HUES64 (cell line): Measurements from ENCODE around the gene METTL16.

Experiments used
- H3K27ac ChIP-seq: 2 replicates; pipeline ENCODE4 v1.7.0; 2013; ENCODE audit warnings: low read depth, low read length, inconsistent platforms
- H3K27me3 ChIP-seq: 2 replicates; pipeline ENCODE4 v1.6.1; 2013; ENCODE audit warnings: mild to moderate bottlenecking, low read length; ENCODE audit not compliant: insufficient read depth
- H3K36me3 ChIP-seq: 2 replicates; pipeline ENCODE4 v1.6.1; 2013; ENCODE audit warnings: mild to moderate bottlenecking, low read length; ENCODE audit not compliant: insufficient read depth
- H3K4me1 ChIP-seq: 2 replicates; pipeline ENCODE4 v1.6.1; 2013; ENCODE audit warnings: mild to moderate bottlenecking, low read length, moderate library complexity; ENCODE audit not compliant: insufficient read depth
- H3K4me3 ChIP-seq: 2 replicates; pipeline ENCODE4 v1.5.1; 2013; ENCODE audit warnings: mild to moderate bottlenecking, low read length, moderate library complexity
- H3K9ac ChIP-seq: 2 replicates; pipeline ENCODE4 v1.6.1; 2013; ENCODE audit warnings: mild to moderate bottlenecking, low read depth, low read length
- H3K9me3 ChIP-seq: 2 replicates; pipeline ENCODE4 v1.6.1; 2013; ENCODE audit warnings: low read depth, low read length; ENCODE audit not compliant: insufficient read depth
- WGBS: fragments of 150-250, 120-280 bp; methylation state at CpG from one replicate; pipeline ENCODE4 v1.1.7; 2013; ENCODE audit warnings: missing lambda C conversion rate; 5-methylcytosine and 5-hydroxymethylcytosine counted together

Gene METTL16

DNA sequence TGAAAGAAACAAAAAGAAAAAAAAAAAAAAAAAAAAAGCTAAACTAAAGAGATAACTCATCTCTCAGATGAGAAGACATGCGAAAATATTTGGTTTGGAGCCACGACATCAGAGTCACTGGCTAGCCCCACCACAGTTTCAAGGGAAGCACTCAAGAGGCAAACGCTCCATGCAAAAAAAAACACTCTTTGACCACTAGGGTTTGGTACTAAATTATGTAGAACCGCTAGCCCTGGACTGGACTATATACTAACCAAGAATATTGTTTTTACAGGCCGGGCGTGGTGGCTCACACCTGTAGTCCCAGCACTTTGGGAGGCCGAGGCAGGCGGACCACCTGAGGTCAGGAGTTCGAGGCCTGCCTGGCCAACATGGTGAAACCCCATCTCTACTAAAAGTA, 37.3 kb downstream of the METTL16 start:
- H3K4me1 ChIP-seq: no peaks in the 10 kb centered on the region
- H3K9me3 ChIP-seq: no peaks in the 10 kb centered on the region
- WGBS: 93% methylated on average over 9 of the region's 9 CpGs
- no peak overlapping the region for H3K9ac ChIP-seq
- H3K27me3 ChIP-seq: no peaks in the 10 kb centered on the region
- no peak overlapping the region for H3K27ac ChIP-seq
- peaks cover 88% of the 10 kb centered on the region for H3K36me3 ChIP-seq
- no peak overlapping the region for H3K4me3 ChIP-seq

DNA sequence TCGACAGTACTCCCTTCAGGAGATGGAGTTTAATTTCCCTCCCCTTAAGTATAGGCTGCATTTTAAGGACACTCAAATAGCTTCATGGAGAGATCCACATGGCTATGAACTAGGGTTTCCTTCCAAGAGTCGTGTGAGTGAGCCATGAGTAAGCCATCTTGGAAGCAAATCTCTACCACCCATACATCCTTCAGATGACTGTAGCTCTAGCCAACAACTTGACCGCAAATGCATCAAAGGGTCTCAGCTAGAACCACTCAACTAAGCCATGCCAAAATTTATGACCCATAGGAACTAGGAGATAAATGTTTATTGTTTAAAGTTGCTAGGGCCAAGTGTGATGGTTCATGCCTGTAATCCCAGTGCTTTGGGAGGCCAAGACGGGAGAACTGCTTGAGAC, 43.4 kb downstream of the METTL16 start:
- no peaks in the 10 kb centered on the region for H3K9me3 ChIP-seq
- no peak overlapping the region for H3K4me3 ChIP-seq
- WGBS: over 99% methylated on average over 4 of the region's 4 CpGs
- no peaks in the 10 kb centered on the region for H3K27me3 ChIP-seq
- peaks cover 88% of the 10 kb centered on the region for H3K36me3 ChIP-seq
- H3K9ac ChIP-seq: no peak overlapping the region
- no peak overlapping the region for H3K27ac ChIP-seq
- H3K4me1 ChIP-seq: no peaks in the 10 kb centered on the region

DNA sequence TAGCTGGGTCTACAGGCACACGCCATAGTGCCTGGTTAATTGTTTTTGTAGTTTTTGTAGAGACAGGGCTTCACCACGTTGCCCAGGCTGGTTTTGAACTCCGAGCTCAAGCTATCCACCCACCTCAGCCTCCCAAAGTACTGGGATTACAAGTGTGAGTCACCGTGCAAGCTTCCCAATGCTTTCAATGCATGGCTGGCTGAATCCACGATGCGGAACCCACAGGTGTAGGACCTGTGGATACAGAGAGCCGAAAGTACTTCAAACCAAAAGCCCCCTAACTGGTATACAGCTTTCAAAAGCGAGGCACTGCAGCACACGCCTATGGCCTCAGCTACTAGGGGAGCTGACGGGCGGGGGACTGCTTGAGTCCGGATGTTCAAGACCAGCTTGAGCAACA, 44.8 kb downstream of the METTL16 start:
- H3K4me3 ChIP-seq: no peak overlapping the region
- H3K36me3 ChIP-seq: peaks cover 88% of the 10 kb centered on the region
- no peak overlapping the region for H3K9ac ChIP-seq
- no peak overlapping the region for H3K27ac ChIP-seq
- no peaks in the 10 kb centered on the region for H3K27me3 ChIP-seq
- no peaks in the 10 kb centered on the region for H3K4me1 ChIP-seq
- 97% methylated on average over 12 of the region's 12 CpGs for WGBS
- no peaks in the 10 kb centered on the region for H3K9me3 ChIP-seq

DNA sequence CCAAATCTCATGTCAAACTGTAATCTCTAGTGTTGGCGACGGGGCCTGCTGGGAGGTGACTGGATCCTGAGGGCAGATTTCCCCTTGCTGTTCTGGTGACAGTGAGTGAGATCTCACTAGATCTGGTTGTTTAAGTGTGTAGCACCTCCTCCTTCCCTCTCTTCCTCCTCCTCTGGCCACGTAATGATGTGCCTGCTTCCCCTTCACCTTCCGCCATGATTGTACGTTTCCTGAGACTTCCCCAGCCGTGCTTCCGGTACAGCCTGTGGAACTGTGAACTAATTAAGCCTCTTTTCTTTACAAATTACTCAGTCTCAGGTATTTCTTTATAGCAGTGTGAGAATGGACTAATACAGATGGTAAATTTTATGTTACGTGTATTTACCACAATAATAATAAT, 49.2 kb downstream of the METTL16 start:
- 98% methylated on average over 7 of the region's 8 CpGs for WGBS
- peaks cover 81% of the 10 kb centered on the region for H3K36me3 ChIP-seq
- H3K27ac ChIP-seq: no peak overlapping the region
- H3K9ac ChIP-seq: no peak overlapping the region
- H3K4me3 ChIP-seq: no peak overlapping the region
- H3K9me3 ChIP-seq: no peaks in the 10 kb centered on the region
- no peaks in the 10 kb centered on the region for H3K4me1 ChIP-seq
- H3K27me3 ChIP-seq: no peaks in the 10 kb centered on the region

DNA sequence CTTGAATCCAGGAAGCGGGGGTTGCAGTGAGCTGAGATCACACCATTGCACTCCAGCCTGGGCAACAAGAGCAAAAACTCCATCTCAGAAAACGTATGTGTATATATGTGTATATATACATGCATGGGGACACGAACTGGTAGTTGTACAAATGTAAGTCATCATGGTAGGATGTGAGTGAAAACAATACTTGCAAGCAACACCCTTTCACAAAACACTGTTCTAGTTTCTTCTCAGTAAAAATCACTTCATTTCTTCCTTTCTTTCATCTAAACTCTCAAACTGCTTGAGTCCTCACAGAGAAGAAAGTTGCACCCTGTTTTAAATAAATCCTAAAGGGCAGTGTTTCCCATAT, 51.8 kb downstream of the METTL16 start:
- Histone ChIP-seq H3K4me3 (no peak overlapping the region), H3K36me3 (peaks cover 82% of the 10 kb centered on the region), H3K4me1 (no peaks in the 10 kb centered on the region), H3K9ac (no peak overlapping the region), H3K27me3 (no peaks in the 10 kb centered on the region), H3K9me3 (no peaks in the 10 kb centered on the region), H3K27ac (no peak overlapping the region; the same call in 1 of the 2 replicates)
- WGBS: 91% methylated on average over 2 of the region's 3 CpGs

DNA sequence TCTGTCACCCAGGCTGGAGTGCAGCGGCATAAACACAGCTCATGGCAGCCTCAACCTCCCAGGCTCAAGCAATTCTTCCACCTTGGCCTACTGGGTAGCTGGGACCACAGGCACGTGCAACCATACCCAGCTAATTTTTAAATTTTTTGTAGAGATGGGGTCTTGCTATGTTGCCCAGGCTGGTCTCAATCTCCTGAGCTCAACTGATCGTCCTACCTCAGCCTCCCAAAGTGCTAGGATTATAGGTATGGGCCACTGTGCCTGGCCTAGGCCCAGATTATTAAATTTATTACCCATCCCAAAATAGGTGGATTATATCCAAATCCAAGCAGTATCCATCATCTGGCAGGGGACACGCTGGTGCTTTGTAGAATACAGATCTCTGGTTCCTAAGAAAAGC, 53.8 kb downstream of the METTL16 start:
- Histone ChIP-seq H3K9ac (no peak overlapping the region), H3K27me3 (no peaks in the 10 kb centered on the region), H3K4me3 (no peak overlapping the region), H3K9me3 (no peaks in the 10 kb centered on the region), H3K4me1 (no peaks in the 10 kb centered on the region), H3K36me3 (peaks cover 70% of the 10 kb centered on the region), H3K27ac (no peak overlapping the region)
- 95% methylated on average over 4 of the region's 4 CpGs for WGBS

DNA sequence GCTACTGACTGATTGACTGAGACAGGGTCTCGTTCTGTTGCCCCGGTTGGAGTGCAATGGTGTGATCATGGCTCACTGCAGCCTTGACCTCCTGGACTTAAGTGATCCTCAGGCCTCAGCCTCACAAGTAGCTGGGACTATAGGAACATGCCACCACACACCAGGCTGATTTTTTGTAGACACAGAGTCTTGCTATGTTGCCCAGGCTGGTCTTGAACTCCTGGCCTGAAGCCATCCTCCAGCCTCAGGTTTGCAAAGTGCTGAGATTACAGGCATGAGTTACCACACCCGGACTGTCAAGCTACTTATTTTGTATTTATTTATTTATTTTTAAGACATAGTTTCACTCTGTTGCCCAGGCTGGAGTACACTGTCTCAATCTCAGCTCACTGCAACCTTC, 55.2 kb downstream of the METTL16 start:
- WGBS: 92% methylated on average over 3 of the region's 3 CpGs
- H3K4me1 ChIP-seq: no peaks in the 10 kb centered on the region
- peaks cover 64% of the 10 kb centered on the region for H3K36me3 ChIP-seq
- H3K9me3 ChIP-seq: no peaks in the 10 kb centered on the region
- H3K27me3 ChIP-seq: no peaks in the 10 kb centered on the region
- no peak overlapping the region for H3K27ac ChIP-seq
- no peak overlapping the region for H3K4me3 ChIP-seq
- H3K9ac ChIP-seq: no peak overlapping the region

DNA sequence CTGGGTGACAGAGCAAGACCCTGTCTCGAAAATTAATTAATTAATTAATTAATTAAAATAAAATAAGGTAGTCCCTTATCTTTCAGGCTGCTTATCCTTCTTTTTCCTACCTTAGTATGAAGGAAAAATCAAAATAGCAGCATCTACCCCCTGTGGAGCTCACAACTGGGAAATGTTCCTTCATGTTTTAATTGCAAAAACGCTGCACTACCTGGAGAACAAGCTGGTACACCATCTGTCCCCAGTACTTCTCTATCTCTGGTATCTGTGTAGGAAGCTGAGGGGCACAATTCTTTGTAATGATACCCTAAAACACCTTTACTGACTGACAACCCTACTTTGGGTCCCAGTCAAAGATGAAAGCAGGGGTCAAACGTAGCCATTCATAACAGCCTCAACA, 55.7 kb downstream of the METTL16 start:
- Histone ChIP-seq H3K4me3 (no peak overlapping the region), H3K4me1 (0 out of 2 replicates have a peak, but pooled peaks cover under 1% of the 10 kb centered on the region), H3K27me3 (no peaks in the 10 kb centered on the region), H3K9ac (no peak overlapping the region), H3K36me3 (peaks cover 59% of the 10 kb centered on the region), H3K27ac (no peak overlapping the region), H3K9me3 (no peaks in the 10 kb centered on the region)
- WGBS: 100% methylated on average over 2 of the region's 3 CpGs

DNA sequence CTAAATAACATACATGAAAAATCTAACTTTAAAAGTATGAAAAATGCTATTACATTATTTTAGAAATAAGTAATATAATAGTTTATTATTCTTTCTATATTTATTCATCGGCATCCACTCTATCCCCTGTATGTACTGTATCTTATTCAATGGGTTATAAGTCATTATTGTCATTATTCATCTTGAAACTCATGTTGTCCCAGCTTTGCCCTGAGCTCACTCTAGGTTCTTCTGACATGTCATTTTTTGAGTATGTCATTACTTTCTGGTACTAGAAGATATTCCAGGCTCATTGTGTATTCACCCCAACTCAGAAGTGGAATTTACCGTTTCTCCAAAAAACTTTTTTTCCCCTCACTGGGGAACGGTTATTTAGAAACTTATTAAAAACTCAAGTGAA, 57.8 kb downstream of the METTL16 start:
- H3K36me3 ChIP-seq: peaks cover 62% of the 10 kb centered on the region
- no peaks in the 10 kb centered on the region for H3K9me3 ChIP-seq
- WGBS: 100% methylated on average over 1 of the region's 3 CpGs
- no peak overlapping the region for H3K27ac ChIP-seq
- no peak overlapping the region for H3K4me3 ChIP-seq
- H3K9ac ChIP-seq: no peak overlapping the region
- peaks cover 8% of the 10 kb centered on the region; the same call in 1 of the 2 replicates for H3K4me1 ChIP-seq
- no peaks in the 10 kb centered on the region for H3K27me3 ChIP-seq

DNA sequence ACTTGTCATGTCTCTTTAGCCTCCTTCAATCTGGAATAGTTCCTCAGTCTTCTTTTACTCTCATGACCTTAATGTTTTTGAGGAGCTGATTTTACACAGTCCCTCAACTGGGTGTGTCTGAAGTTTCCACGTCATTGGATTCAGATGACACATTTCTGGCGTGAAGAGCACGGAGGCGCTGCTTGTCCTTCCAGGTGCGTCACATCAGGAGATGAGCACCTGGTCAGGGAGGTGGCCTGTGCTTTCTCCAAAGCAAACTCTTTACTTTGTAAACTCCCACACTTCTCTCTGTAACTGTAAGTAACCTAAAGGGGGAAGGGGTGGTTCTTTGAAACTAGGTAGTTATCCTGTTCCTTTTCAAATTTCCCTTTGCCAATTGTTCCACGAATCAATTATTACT, 58.4 kb downstream of the METTL16 start:
- peaks cover 8% of the 10 kb centered on the region; the same call in 1 of the 2 replicates for H3K4me1 ChIP-seq
- WGBS: 96% methylated on average over 5 of the region's 6 CpGs
- no peaks in the 10 kb centered on the region for H3K9me3 ChIP-seq
- H3K27me3 ChIP-seq: no peaks in the 10 kb centered on the region
- no peak overlapping the region for H3K4me3 ChIP-seq
- H3K27ac ChIP-seq: no peak overlapping the region
- peaks cover 57% of the 10 kb centered on the region for H3K36me3 ChIP-seq
- H3K9ac ChIP-seq: no peak overlapping the region

DNA sequence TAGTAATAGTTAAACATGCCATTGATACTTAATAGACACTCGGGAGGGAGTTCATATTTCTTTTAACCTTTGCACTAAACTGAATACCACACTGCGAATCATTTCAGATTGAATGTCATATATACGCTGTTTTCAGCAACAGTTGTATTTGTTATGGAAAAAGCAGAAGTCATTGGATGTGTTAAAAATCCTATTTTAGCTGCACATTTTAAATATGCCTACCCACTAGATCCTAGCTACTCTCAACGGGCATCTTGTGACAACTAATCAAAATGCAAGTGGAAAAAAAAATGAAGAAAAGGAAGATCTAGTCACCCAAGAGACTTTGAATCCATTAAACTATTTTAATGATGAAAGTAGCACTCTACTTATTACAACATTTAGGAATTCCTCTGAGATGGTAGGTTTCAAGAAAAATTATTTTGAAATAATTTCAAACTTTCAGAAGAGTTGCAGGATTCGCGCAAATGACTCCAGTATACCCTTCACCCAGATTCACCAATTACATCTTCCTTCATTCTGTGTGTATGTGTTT, 59.4 kb downstream of the METTL16 start:
- peaks cover 8% of the 10 kb centered on the region; the same call in 1 of the 2 replicates for H3K4me1 ChIP-seq
- peaks cover 47% of the 10 kb centered on the region for H3K36me3 ChIP-seq
- no peak overlapping the region for H3K27ac ChIP-seq
- no peak overlapping the region for H3K4me3 ChIP-seq
- H3K9me3 ChIP-seq: no peaks in the 10 kb centered on the region
- H3K9ac ChIP-seq: no peak overlapping the region
- 84% methylated on average over 3 of the region's 6 CpGs for WGBS
- no peaks in the 10 kb centered on the region for H3K27me3 ChIP-seq

DNA sequence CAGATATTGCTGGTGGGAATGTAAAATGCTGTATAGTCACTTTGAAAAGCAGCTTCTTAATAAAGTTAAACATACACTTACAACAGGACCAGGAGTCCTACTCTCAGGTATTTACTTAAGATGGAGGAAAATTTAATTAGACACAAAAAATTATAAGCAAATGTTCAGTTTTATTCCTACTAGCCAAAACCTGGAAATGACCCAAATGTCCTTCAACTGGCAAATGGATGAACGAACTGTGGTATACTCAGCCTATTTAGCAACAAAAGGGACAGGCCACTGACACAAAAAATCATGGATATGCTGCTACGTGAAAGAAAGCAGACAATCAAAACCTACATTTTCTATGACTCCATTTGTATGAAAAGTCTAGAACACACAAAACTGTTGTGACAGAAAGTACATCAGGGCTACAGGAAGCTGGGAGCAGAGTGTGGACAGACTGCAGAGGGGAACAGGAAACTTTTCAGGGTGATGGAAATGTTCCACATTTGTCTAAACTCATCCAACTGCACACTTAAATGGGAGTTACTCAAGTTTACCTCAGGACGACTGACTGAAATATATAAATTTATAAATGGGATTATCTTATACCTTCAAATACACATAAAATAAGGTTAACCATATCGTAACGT, 61.6 kb downstream of the METTL16 start:
- 91% methylated on average over 4 of the region's 5 CpGs for WGBS

More for the DNA sequence above, 61.6 kb downstream of the METTL16 start:
- H3K27ac ChIP-seq: no peak overlapping the region
- no peak overlapping the region for H3K4me3 ChIP-seq
- H3K36me3 ChIP-seq: peaks cover 39% of the 10 kb centered on the region
- H3K4me1 ChIP-seq: peaks cover 8% of the 10 kb centered on the region; the same call in 1 of the 2 replicates
- H3K9me3 ChIP-seq: peaks cover 6% of the 10 kb centered on the region
- no peak overlapping the region for H3K9ac ChIP-seq
- H3K27me3 ChIP-seq: no peaks in the 10 kb centered on the region
